ENCODE measurements around the gene KCNC3.
"Not testable (repeated sequence)": the region's sequence is repeated elsewhere in the genome, so short reads cannot be mapped to it uniquely, and the experiment has no call there.

Gene KCNC3

GRCh38 chr19:50353487-50353880 is 24.3 kb upstream of the KCNC3 start:
- not testable (repeated sequence) for DNase-seq (ENCODE audit: low read depth)

GRCh38 chr19:50352242-50352641 is 23.1 kb upstream of the KCNC3 start:
- no peak for DNase-seq (ENCODE audit: low read depth)

- no peak for DNase-seq (ENCODE audit: low read depth)
These were observed 20.3 kb upstream of the KCNC3 start for GRCh38 chr19:50349277-50350057.

GRCh38 chr19:50347089-50347581 is 18.0 kb upstream of the KCNC3 start:
- DNase-seq (ENCODE audit: low read depth), result not testable (repeated sequence)

GRCh38 chr19:50344661-50345318 is 15.6 kb upstream of the KCNC3 start:
- no peak for DNase-seq (ENCODE audit: low read depth)

- no peak for DNase-seq (ENCODE audit: low read depth)
These were observed 12.0 kb upstream of the KCNC3 start for GRCh38 chr19:50341091-50341564.

- DNase-seq (ENCODE audit: low read depth), result no peak
These were observed 11.2 kb upstream of the KCNC3 start for GRCh38 chr19:50340331-50340730.

- not testable (repeated sequence) for DNase-seq (ENCODE audit: low read depth)
These were observed 7.9 kb upstream of the KCNC3 start for GRCh38 chr19:50337031-50337430.

- no peak for DNase-seq (ENCODE audit: low read depth)
These were observed 5.7 kb upstream of the KCNC3 start for GRCh38 chr19:50334741-50335421.

GRCh38 chr19:50333737-50334617 is 4.8 kb upstream of the KCNC3 start:
- DNase-seq (ENCODE audit: low read depth), result no peak

GRCh38 chr19:50333235-50333736 is 4.1 kb upstream of the KCNC3 start:
- peak; percentile 17 for DNase-seq (ENCODE audit: low read depth)

- no peak for DNase-seq (ENCODE audit: low read depth)
These were observed 3.3 kb upstream of the KCNC3 start for GRCh38 chr19:50332244-50333038.

GRCh38 chr19:50331994-50332243 is 2.7 kb upstream of the KCNC3 start:
- DNase-seq (ENCODE audit: low read depth), result no peak

GRCh38 chr19:50331221-50331993 is 2.2 kb upstream of the KCNC3 start:
- no peak for DNase-seq (ENCODE audit: low read depth)

- DNase-seq (ENCODE audit: low read depth), result no peak
These were observed 1.3 kb upstream of the KCNC3 start for GRCh38 chr19:50330365-50331078.

- DNase-seq (ENCODE audit: low read depth), result not testable (repeated sequence)
These were observed 733 bp upstream of the KCNC3 start for GRCh38 chr19:50329926-50330294.

GRCh38 chr19:50328873-50329145 is 368 bp downstream of the KCNC3 start:
- no peak for DNase-seq (ENCODE audit: low read depth)

GRCh38 chr19:50328224-50328872 is 829 bp downstream of the KCNC3 start:
- no peak for DNase-seq (ENCODE audit: low read depth)

Measured in HS-27A (cell line).